Calu3 (cell line): Measurements from ENCODE around the gene GIMAP8. TPM values are rescaled to one million over a fixed set of nuclear protein-coding genes. Genes with fewer than 3 reads are reported as not detected.
"Not testable (repeated sequence)": the region's sequence is repeated elsewhere in the genome, so short reads cannot be mapped to it uniquely, and the experiment has no call there.

Experiments used
- BruUV-seq: library from RNA; stranded (reverse); fragments of 400-500 nt; replicated peaks from 2 replicates; lab custom pipeline; 2021; lab: Mats Ljungman, UMichigan
- CTCF ChIA-PET: fragments of 300-600 bp; sonication (Branson Sonifier 250); formaldehyde crosslinking; loops from one replicate; lab custom pipeline; 2022; ENCODE audit warnings: antibody characterized with exemption; lab: Charles Lee
- DNase-seq: peaks from one replicate; pipeline ENCODE4 v3.0.0; 2022
- H3K27ac Mint-ChIP-seq: one replicate; pipeline ENCODE4 v1.8.0; 2022; ENCODE audit warnings: mixed read lengths; ENCODE audit not compliant: unreplicated experiment
- H3K27me3 Mint-ChIP-seq: one replicate; pipeline ENCODE4 v1.8.0; 2022; ENCODE audit warnings: mixed read lengths; ENCODE audit not compliant: unreplicated experiment
- H3K36me3 Mint-ChIP-seq: one replicate; pipeline ENCODE4 v1.8.0; 2022; ENCODE audit warnings: mild to moderate bottlenecking, moderate library complexity, mixed read lengths; ENCODE audit not compliant: insufficient read depth, unreplicated experiment
- H3K4me1 Mint-ChIP-seq: one replicate; pipeline ENCODE4 v1.8.0; 2022; ENCODE audit warnings: mild to moderate bottlenecking, low read depth, mixed read lengths; ENCODE audit not compliant: unreplicated experiment
- H3K4me3 Mint-ChIP-seq: one replicate; pipeline ENCODE4 v1.8.0; 2022; ENCODE audit warnings: mild to moderate bottlenecking, low read depth, moderate library complexity, mixed read lengths; ENCODE audit not compliant: unreplicated experiment
- H3K9me3 Mint-ChIP-seq: one replicate; pipeline ENCODE4 v1.8.0; 2022; ENCODE audit warnings: low read depth, mixed read lengths; ENCODE audit not compliant: unreplicated experiment
- CTCF ChIP-seq: fragments of 200-600 bp; IDR thresholded peaks from one replicate; pipeline ENCODE4 v1.8.0; 2022; ENCODE audit warnings: antibody characterized with exemption; ENCODE audit not compliant: unreplicated experiment
- intact Hi-C: fragments of 100-400 bp; cut with micrococcal nuclease; formaldehyde crosslinking; loops from one replicate; pipeline ENCODE4 v1.10.0; 2022; ENCODE audit not compliant: unreplicated experiment
- total RNA-seq: library from RNA; stranded (reverse); gene quantifications from 2 replicates; pipeline ENCODE4 v1.2.3, GENCODE V29; 2022

The GIMAP8 gene
- total RNA-seq, 1 experiment from 2014 or later: not detected

- TF ChIP-seq CTCF: no peak
- Mint-ChIP-seq H3K27ac (no peak overlapping the region), H3K4me1 (no peaks in the 10 kb centered on the region), H3K36me3 (no peaks in the 10 kb centered on the region), H3K9me3 (no peaks in the 10 kb centered on the region), H3K27me3 (peaks cover 53% of the 10 kb centered on the region), H3K4me3 (no peak overlapping the region)
- no TSS peak for BruUV-seq
- intact Hi-C loops: no loop called here
- DNase-seq: no peak
- CTCF ChIA-PET: no interaction called here
Measured at GRCh38 chr7:150476819-150477631, 26.6 kb downstream of the GIMAP8 start.

- no peak for DNase-seq
- CTCF ChIA-PET: no interaction called here
- H3K27me3 Mint-ChIP-seq: peaks cover 59% of the 10 kb centered on the region
- BruUV-seq: no TSS peak
- H3K27ac Mint-ChIP-seq: no peak overlapping the region
- intact Hi-C loops: no loop called here
- H3K4me3 Mint-ChIP-seq: no peak overlapping the region
- TF ChIP-seq CTCF: no peak
- H3K9me3 Mint-ChIP-seq: no peaks in the 10 kb centered on the region
- H3K4me1 Mint-ChIP-seq: no peaks in the 10 kb centered on the region
- H3K36me3 Mint-ChIP-seq: no peaks in the 10 kb centered on the region
Measured at GRCh38 chr7:150479023-150479716, 28.7 kb downstream of the GIMAP8 start.

- peaks cover 45% of the 10 kb centered on the region for H3K27me3 Mint-ChIP-seq
- CTCF ChIA-PET: no interaction called here
- no TSS peak for BruUV-seq
- TF ChIP-seq CTCF: no peak
- H3K9me3 Mint-ChIP-seq: no peaks in the 10 kb centered on the region
- H3K4me3 Mint-ChIP-seq: no peak overlapping the region
- H3K36me3 Mint-ChIP-seq: no peaks in the 10 kb centered on the region
- intact Hi-C loops: no loop called here
- no peaks in the 10 kb centered on the region for H3K4me1 Mint-ChIP-seq
- H3K27ac Mint-ChIP-seq: no peak overlapping the region
- no peak for DNase-seq
Measured at GRCh38 chr7:150481186-150481920, 30.9 kb downstream of the GIMAP8 start.

- H3K4me3 Mint-ChIP-seq: no peak overlapping the region
- CTCF ChIA-PET: no interaction called here
- BruUV-seq: no TSS peak
- peaks cover 44% of the 10 kb centered on the region for H3K27me3 Mint-ChIP-seq
- no peak for DNase-seq
- H3K36me3 Mint-ChIP-seq: no peaks in the 10 kb centered on the region
- no peaks in the 10 kb centered on the region for H3K9me3 Mint-ChIP-seq
- H3K27ac Mint-ChIP-seq: no peak overlapping the region
- no peak for TF ChIP-seq CTCF
- no peaks in the 10 kb centered on the region for H3K4me1 Mint-ChIP-seq
- intact Hi-C loops: no loop called here
Measured at GRCh38 chr7:150481922-150482321, 31.5 kb downstream of the GIMAP8 start.

GRCh38 chr7:150483514-150483913, 33.1 kb downstream of the GIMAP8 start:
- CTCF ChIA-PET, BruUV-seq, H3K4me1 Mint-ChIP-seq, H3K9me3 Mint-ChIP-seq, H3K36me3 Mint-ChIP-seq, DNase-seq, H3K4me3 Mint-ChIP-seq, H3K27ac Mint-ChIP-seq, intact Hi-C loops: not testable (repeated sequence)
- H3K27me3 Mint-ChIP-seq: peaks cover 28% of the 10 kb centered on the region

- intact Hi-C loops, CTCF ChIA-PET, H3K9me3 Mint-ChIP-seq, H3K36me3 Mint-ChIP-seq, H3K4me3 Mint-ChIP-seq, H3K27ac Mint-ChIP-seq, DNase-seq, BruUV-seq, H3K4me1 Mint-ChIP-seq: not testable (repeated sequence)
- H3K27me3 Mint-ChIP-seq: peaks cover 26% of the 10 kb centered on the region
Measured at GRCh38 chr7:150484071-150484470, 33.6 kb downstream of the GIMAP8 start.
